ENCODE results near the gene SLC10A6. TPM values are rescaled to one million over a fixed set of nuclear protein-coding genes. Genes with fewer than 3 reads are reported as not detected.

Gene SLC10A6
- polyA plus RNA-seq, 1 experiment, result 0.06 TPM

GRCh38 chr4:86894455-86894854 is 45.3 kb upstream of the SLC10A6 start:
- DNase-seq (ENCODE audit: low read depth, low spot score), result no peak
- Histone ChIP-seq H3K27ac (ENCODE audit: low read depth, low read length) (no peak overlapping the region), H3K4me3 (ENCODE audit: low read depth, low read length) (no peak overlapping the region), H3K9me3 (ENCODE audit: control insufficient read depth, insufficient read depth, low read length) (no peaks in the 10 kb centered on the region; the same call in 1 of the 2 replicates), H3K27me3 (ENCODE audit: control insufficient read depth, insufficient read depth, low read length) (no peaks in the 10 kb centered on the region)
- CTCF ChIA-PET, result interaction anchor here (0.7 to 3.6 kb wide), 3 partner anchors 372 to 397 kb away, joined by 3 to 125 read pairs (median 9); no protein-coding TSS in a partner anchor
- no peak for TF ChIP-seq CTCF (IDR thresholded peaks at IDR 0.05; ENCODE audit: low read depth, low read length)
- POLR2A ChIA-PET, result no interaction called here

GRCh38 chr4:86893136-86893535 is 44.0 kb upstream of the SLC10A6 start:
- Histone ChIP-seq H3K27me3 (ENCODE audit: control insufficient read depth, insufficient read depth, low read length) (no peaks in the 10 kb centered on the region), H3K27ac (ENCODE audit: low read depth, low read length) (no peak overlapping the region), H3K4me3 (ENCODE audit: low read depth, low read length) (no peak overlapping the region), H3K9me3 (ENCODE audit: control insufficient read depth, insufficient read depth, low read length) (no peaks in the 10 kb centered on the region; the same call in 1 of the 2 replicates)
- POLR2A ChIA-PET, result no interaction called here
- DNase-seq (ENCODE audit: low read depth, low spot score), result no peak
- CTCF ChIA-PET, result interaction anchor here (0.7 to 3.6 kb wide), 3 partner anchors 23 to 396 kb away, joined by 4 to 125 read pairs (median 4); no protein-coding TSS in a partner anchor
- no peak for TF ChIP-seq CTCF (IDR thresholded peaks at IDR 0.05; ENCODE audit: low read depth, low read length)

GRCh38 chr4:86892636-86892960 is 43.4 kb upstream of the SLC10A6 start:
- CTCF ChIA-PET, result interaction anchor here (1.1 to 3.6 kb wide), 2 partner anchors 30 to 395 kb away, joined by 4 to 125 read pairs; no protein-coding TSS in a partner anchor
- POLR2A ChIA-PET, result no interaction called here
- Histone ChIP-seq H3K27ac (ENCODE audit: low read depth, low read length) (no peak overlapping the region), H3K9me3 (ENCODE audit: control insufficient read depth, insufficient read depth, low read length) (no peaks in the 10 kb centered on the region; the same call in 1 of the 2 replicates), H3K4me3 (ENCODE audit: low read depth, low read length) (peak overlapping the region; percentile 65), H3K27me3 (ENCODE audit: control insufficient read depth, insufficient read depth, low read length) (no peaks in the 10 kb centered on the region)
- no peak for DNase-seq (ENCODE audit: low read depth, low spot score)
- TF ChIP-seq CTCF (IDR thresholded peaks at IDR 0.05; ENCODE audit: low read depth, low read length), result no peak

- Histone ChIP-seq H3K9me3 (ENCODE audit: control insufficient read depth, insufficient read depth, low read length) (no peaks in the 10 kb centered on the region; the same call in 1 of the 2 replicates), H3K27ac (ENCODE audit: low read depth, low read length) (no peak within 1 kb of the TSS), H3K27me3 (ENCODE audit: control insufficient read depth, insufficient read depth, low read length) (no peaks in the 10 kb centered on the region), H3K4me3 (ENCODE audit: low read depth, low read length) (peak within 1 kb of the TSS; percentile 65)
- CTCF ChIA-PET, result interaction anchor here (1.1 to 3.6 kb wide), 4 partner anchors 30 to 394 kb away, joined by 4 to 125 read pairs (median 4); no protein-coding TSS in a partner anchor
- POLR2A ChIA-PET, result no interaction called here
- no peak for TF ChIP-seq CTCF (IDR thresholded peaks at IDR 0.05; ENCODE audit: low read depth, low read length)
- DNase-seq (ENCODE audit: low read depth, low spot score), result no peak
These were observed 42.8 kb upstream of the SLC10A6 start, which contains the start of gene C4orf36 for GRCh38 chr4:86891762-86892635. TSS of gene C4orf36 (minus strand) at chr4:86892422. CDS start at chr4:86891520, 902 bp downstream.

GRCh38 chr4:86890790-86891189 is 41.6 kb upstream of the SLC10A6 start:
- Histone ChIP-seq H3K27me3 (ENCODE audit: control insufficient read depth, insufficient read depth, low read length) (no peaks in the 10 kb centered on the region), H3K9me3 (ENCODE audit: control insufficient read depth, insufficient read depth, low read length) (no peaks in the 10 kb centered on the region; the same call in 1 of the 2 replicates), H3K4me3 (ENCODE audit: low read depth, low read length) (no peak overlapping the region), H3K27ac (ENCODE audit: low read depth, low read length) (no peak overlapping the region)
- no peak for TF ChIP-seq CTCF (IDR thresholded peaks at IDR 0.05; ENCODE audit: low read depth, low read length)
- DNase-seq (ENCODE audit: low read depth, low spot score), result no peak
- CTCF ChIA-PET, result interaction anchor here (1.7 to 1.9 kb wide), 2 partner anchors 392 to 393 kb away, joined by 4 read pairs; no protein-coding TSS in a partner anchor
- POLR2A ChIA-PET, result no interaction called here
